Transverse colon (tissue), 4 donors: ENCODE data around the gene IL1RN. TPM values are rescaled to one million over a fixed set of nuclear protein-coding genes. Genes with fewer than 3 reads are reported as not detected.
A peak's percentile ranks its signal among the peaks of the same experiment; 100 is the strongest.

ENCODE experiments used
- DNase-seq: peaks from one replicate; pipeline ENCODE4 v3.0.0-alpha.2; 2019
- H3K27ac ChIP-seq, 4 donors: fragments of 200-600 bp; sonication (generic); 2 replicates each; pipeline ENCODE4 v1.5.1; 2016 to 2018; ENCODE audit warnings: inconsistent platforms in 4 of 4
- H3K27me3 ChIP-seq: fragments of 200-600 bp; sonication (generic); 2 replicates; pipeline ENCODE4 v1.5.1; 2017; ENCODE audit warnings: inconsistent platforms
- H3K36me3 ChIP-seq, 4 donors: fragments of 200-600 bp; sonication (generic); 2 replicates each; pipeline ENCODE4 v1.5.1; 2017 to 2019; ENCODE audit warnings: inconsistent platforms in 4 of 4
- H3K4me1 ChIP-seq, 4 donors: fragments of 200-600 bp; sonication (generic); 2 replicates each; pipeline ENCODE4 v1.5.1; 2017 to 2020; ENCODE audit warnings: inconsistent platforms in 4 of 4
- H3K4me3 ChIP-seq, 4 donors: fragments of 200-600 bp; sonication (generic); 1 replicate in 1 of 4; 2 replicates in 3 of 4; pipeline versions ENCODE4 v1.5.1 to v1.6.1; 2017 to 2019; ENCODE audit warnings: inconsistent platforms in 4 of 4
- H3K9me3 ChIP-seq, 2 donors: fragments of 200-600 bp; sonication (generic); 2 replicates each; pipeline ENCODE4 v1.5.1; 2017 to 2019; ENCODE audit warnings: inconsistent platforms in 2 of 2
- EP300 ChIP-seq: sonication (generic); formaldehyde crosslinking; IDR thresholded peaks from one replicate; pipeline ENCODE4 v1.6.1; 2017; ENCODE audit warnings: antibody characterized with exemption, low read depth
- POLR2A ChIP-seq: fragments of 450-650 bp; IDR thresholded peaks from one replicate; pipeline ENCODE4 v1.6.1; 2016; ENCODE audit warnings: antibody characterized with exemption, mild to moderate bottlenecking, moderate library complexity
- POLR2AphosphoS5 ChIP-seq, 3 donors: sonication (generic); formaldehyde crosslinking; IDR thresholded peaks; one replicate each; pipeline ENCODE4 v1.6.1; 2016; ENCODE audit warnings: antibody characterized with exemption in 3 of 3
- WGBS, 2 donors: methylation state at CpG; one replicate each; pipeline ENCODE4 v1.1.5; 2018; ENCODE audit warnings: low coverage in 1 of 2; 5-methylcytosine and 5-hydroxymethylcytosine counted together
- in situ Hi-C, 4 donors: fragments of 200-750 bp; cut with MboI; loops; one replicate each; pipeline versions ENCODE4 v1.15.0 to v1.15.1; 2017; ENCODE audit warnings: low sequenced_read_pairs in 3 of 4, low pct_ligation_motif_present in 1 of 4, low pct_unique_long_range_greater_than_20kb in 1 of 4
- intact Hi-C: fragments of 100-400 bp; cut with DNase I; formaldehyde crosslinking; loops from one replicate; pipeline ENCODE4 v1.15.1; 2023; ENCODE audit warnings: low total_unique reads
- total RNA-seq, 4 donors: library from RNA; depleted of rRNA; stranded (reverse); fragments of >200 nt; gene quantifications; one replicate each; pipeline ENCODE4 v1.1.0, GENCODE V29; 2016
- TF ChIP-seq, protein P1 (sequence below), 5 experiments: fragments of 200-600 bp in 3 of 5; fragments of 450-650 bp in 2 of 5; sonication (generic) in 3 of 5; IDR thresholded peaks; 1 replicate in 2 of 5; 2 replicates in 3 of 5; pipeline ENCODE4 v1.5.1; 2016 to 2017; ENCODE audit warnings: antibody characterized with exemption in 5 of 5, inconsistent platforms in 3 of 5, mild to moderate bottlenecking in 2 of 5, moderate library complexity in 1 of 5

IL1RN gene
- total RNA-seq, 4 donors from 2014 or later, result 0.40 to 31.8 (median 5.5) TPM

DNA sequence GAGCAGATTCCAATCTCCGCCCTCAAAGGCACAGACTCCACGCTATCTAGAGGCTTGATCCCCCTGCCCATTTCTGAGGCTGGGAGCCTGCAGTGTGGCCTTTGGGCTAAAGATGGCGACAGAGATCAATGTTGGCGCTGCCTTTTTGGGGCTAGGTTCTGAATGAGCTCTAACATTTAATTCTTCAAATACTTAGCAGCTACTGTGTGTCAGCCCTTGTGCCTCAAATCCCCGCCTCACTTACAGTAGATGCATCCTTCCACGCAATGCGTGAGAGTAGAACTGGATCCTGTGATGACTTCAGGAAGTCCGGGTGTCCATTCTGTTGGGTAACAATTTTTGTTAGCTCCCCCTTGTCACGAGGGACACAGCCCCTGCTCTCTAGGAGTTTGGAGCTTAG, 47.3 kb upstream of the IL1RN start:
- Histone ChIP-seq H3K27ac (no peak overlapping the region), H3K36me3 (no peaks in the 10 kb centered on the region), H3K9me3 (no peaks in the 10 kb centered on the region), H3K4me1 (peaks cover 0 to 4% (median 0%) of the 10 kb centered on the region in 4 donors), H3K4me3 (no peak overlapping the region), H3K27me3 (no peaks in the 10 kb centered on the region)
- WGBS, 2 donors, result 34 to 43% methylated on average over 4 to 9 of the region's 9 CpGs
- in situ Hi-C loops, result no loop called here
- DNase-seq, result peak; percentile 11
- TF ChIP-seq, protein P1, sequence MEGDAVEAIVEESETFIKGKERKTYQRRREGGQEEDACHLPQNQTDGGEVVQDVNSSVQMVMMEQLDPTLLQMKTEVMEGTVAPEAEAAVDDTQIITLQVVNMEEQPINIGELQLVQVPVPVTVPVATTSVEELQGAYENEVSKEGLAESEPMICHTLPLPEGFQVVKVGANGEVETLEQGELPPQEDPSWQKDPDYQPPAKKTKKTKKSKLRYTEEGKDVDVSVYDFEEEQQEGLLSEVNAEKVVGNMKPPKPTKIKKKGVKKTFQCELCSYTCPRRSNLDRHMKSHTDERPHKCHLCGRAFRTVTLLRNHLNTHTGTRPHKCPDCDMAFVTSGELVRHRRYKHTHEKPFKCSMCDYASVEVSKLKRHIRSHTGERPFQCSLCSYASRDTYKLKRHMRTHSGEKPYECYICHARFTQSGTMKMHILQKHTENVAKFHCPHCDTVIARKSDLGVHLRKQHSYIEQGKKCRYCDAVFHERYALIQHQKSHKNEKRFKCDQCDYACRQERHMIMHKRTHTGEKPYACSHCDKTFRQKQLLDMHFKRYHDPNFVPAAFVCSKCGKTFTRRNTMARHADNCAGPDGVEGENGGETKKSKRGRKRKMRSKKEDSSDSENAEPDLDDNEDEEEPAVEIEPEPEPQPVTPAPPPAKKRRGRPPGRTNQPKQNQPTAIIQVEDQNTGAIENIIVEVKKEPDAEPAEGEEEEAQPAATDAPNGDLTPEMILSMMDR (IDR thresholded peaks at IDR 0.05), result peak; percentile 36 to 52 (median 48)
- no peak for TF ChIP-seq POLR2AphosphoS5 (IDR thresholded peaks at IDR 0.05)
- intact Hi-C loops, result no loop called here

DNA sequence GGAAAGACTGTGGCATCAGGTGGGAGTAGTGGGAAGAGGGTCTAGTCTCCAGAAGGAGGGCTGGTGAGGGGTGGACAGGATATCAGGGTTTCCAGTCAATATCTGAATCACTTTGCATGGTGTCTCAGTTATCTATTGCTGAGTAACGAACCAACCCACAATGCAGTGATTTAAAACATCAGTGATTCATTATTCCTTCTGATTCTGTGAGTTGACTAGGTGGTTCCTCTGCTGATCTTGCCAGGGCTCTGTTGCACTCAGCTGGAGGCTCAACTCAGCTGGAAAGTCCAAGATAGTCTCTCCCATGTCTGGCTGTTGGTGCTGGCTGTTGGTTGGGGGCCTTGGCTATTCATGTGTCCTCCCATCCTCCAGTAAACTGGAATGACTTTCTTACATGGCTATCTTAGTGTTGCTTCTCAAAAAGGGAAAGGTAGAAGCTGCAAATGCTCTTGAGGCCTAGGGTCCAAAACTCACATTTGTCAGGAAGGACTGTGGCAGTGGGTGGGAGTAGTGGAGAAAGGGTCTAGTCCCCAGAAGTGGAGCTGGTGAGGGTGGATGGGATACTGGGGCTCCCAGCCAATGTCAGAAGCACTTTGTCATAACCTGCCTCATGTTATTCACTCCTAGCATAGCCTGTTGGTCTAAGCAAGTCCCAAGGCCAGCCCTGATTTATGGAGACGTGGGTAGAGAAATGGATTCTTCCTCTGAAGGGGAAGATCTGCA, 45.7 kb upstream of the IL1RN start:
- H3K9me3 ChIP-seq, result no peaks in the 10 kb centered on the region
- TF ChIP-seq EP300 (no peak), POLR2AphosphoS5 (IDR thresholded peaks at IDR 0.05) (no peak)
- TF ChIP-seq, protein P1 (IDR thresholded peaks at IDR 0.05), result no peak
- no peak overlapping the region for H3K27ac ChIP-seq
- intact Hi-C loops, result no loop called here
- no peak overlapping the region for H3K4me3 ChIP-seq
- H3K36me3 ChIP-seq, result no peaks in the 10 kb centered on the region
- WGBS, 2 donors, result 60% methylated on average over 2 of the region's 2 CpGs; no CpG with 5 or more reads in 1 of the 2 donors
- H3K27me3 ChIP-seq, result no peaks in the 10 kb centered on the region
- DNase-seq, result no peak
- H3K4me1 ChIP-seq, result peaks cover 0 to 4% (median 0%) of the 10 kb centered on the region in 4 donors
- in situ Hi-C loops, result no loop called here

DNA sequence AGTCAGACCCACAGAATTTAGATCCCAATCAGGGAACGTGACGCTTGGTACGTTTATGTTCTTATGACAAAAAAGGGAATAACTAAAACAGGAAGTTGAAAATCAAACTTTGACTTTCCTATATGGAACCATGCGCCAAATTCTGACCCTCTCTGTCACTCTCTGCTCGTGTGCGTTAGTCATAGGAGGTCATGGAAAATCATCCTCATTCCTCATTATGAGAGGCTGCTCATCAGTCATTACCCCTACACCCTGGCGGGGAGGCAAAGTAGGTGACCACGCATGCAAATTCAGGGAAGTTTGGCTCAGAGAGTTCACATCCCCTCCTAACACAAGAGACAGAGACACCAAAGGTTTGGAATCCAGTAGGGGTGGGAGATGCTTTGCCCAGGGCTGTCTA, 44.1 kb upstream of the IL1RN start:
- Histone ChIP-seq H3K4me1 (peaks cover 0 to 2% (median 0%) of the 10 kb centered on the region in 4 donors), H3K27me3 (no peaks in the 10 kb centered on the region), H3K36me3 (no peaks in the 10 kb centered on the region), H3K9me3 (no peaks in the 10 kb centered on the region), H3K4me3 (no peak overlapping the region), H3K27ac (no peak overlapping the region)
- 68 to 77% methylated on average over 6 to 8 of the region's 8 CpGs for WGBS, 2 donors
- TF ChIP-seq POLR2A, result no peak
- TF ChIP-seq POLR2AphosphoS5 (IDR thresholded peaks at IDR 0.05), result no peak
- TF ChIP-seq, protein P1 (IDR thresholded peaks at IDR 0.05), result no peak
- no peak for TF ChIP-seq EP300
- no peak for DNase-seq
- in situ Hi-C loops (no loop called here), intact Hi-C loops (no loop called here)

DNA sequence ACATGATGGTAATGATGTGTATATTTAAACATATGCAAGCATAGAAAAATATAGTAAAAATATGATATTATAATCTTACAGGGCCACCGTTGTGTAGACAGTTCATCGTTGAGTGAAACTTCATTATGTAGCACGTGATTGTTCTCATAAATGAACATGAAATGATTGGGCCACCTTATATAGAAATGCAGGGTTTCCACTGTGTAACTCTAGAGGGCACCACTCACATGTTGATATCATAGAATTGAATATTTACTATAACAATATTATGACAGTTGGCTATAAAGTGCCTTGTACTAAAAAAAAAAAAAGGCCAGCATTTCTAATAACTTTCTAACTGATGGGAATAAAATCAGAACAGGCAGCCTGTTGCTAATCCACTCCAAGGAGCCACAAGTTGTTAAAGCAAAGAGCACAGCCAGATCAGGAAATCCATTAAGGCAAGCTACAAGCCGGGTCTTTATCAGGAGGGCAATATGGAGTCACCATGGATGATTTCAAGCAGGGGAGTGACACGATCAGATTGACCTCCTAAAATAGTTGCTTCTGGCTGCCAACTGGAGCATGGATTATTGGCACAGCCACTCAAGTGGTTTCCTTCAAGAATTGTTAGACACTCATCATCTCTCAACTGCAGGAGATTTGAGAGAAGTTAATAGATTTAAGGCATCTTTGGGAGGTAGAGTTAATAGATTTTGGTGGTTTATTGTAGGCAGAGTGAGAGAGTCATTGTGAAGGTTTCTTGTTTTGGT, 43.0 kb upstream of the IL1RN start:
- intact Hi-C loops (no loop called here), in situ Hi-C loops (no loop called here)
- Histone ChIP-seq H3K4me3 (no peak overlapping the region), H3K27me3 (no peaks in the 10 kb centered on the region), H3K27ac (no peak overlapping the region), H3K4me1 (no peaks in the 10 kb centered on the region), H3K9me3 (no peaks in the 10 kb centered on the region), H3K36me3 (no peaks in the 10 kb centered on the region)
- TF ChIP-seq, protein P1 (IDR thresholded peaks at IDR 0.05), result peak; percentile 16 to 47 (median 34)
- TF ChIP-seq POLR2AphosphoS5 (IDR thresholded peaks at IDR 0.05), result no peak
- no peak for DNase-seq
- 24 to 32% methylated on average over 4 to 5 of the region's 5 CpGs for WGBS, 2 donors
